ENCODE measurements around the gene DNER.

DNA sequence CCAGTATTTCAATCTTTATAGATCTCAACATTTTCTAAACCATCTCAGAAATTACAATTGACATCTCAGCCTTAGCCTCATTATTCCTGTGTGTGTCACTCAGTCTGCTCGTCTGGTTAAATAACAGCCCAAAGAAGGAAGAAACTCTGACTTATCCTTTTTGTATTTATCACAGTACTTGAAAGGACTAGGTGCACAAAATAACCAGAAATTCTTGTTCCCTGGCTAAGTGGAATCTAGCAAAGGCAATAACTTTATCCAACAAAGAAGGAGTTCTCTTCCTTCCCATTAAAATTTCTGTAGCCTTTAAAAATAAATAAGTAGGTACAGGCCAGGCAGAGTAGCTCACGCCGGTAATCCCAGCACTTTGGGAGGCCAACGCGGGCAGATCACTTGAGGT lies 303.4 kb downstream of the DNER start:
- TF ChIP-seq, protein P1, sequence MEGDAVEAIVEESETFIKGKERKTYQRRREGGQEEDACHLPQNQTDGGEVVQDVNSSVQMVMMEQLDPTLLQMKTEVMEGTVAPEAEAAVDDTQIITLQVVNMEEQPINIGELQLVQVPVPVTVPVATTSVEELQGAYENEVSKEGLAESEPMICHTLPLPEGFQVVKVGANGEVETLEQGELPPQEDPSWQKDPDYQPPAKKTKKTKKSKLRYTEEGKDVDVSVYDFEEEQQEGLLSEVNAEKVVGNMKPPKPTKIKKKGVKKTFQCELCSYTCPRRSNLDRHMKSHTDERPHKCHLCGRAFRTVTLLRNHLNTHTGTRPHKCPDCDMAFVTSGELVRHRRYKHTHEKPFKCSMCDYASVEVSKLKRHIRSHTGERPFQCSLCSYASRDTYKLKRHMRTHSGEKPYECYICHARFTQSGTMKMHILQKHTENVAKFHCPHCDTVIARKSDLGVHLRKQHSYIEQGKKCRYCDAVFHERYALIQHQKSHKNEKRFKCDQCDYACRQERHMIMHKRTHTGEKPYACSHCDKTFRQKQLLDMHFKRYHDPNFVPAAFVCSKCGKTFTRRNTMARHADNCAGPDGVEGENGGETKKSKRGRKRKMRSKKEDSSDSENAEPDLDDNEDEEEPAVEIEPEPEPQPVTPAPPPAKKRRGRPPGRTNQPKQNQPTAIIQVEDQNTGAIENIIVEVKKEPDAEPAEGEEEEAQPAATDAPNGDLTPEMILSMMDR (IDR thresholded peaks at IDR 0.05): no peak
- TF ChIP-seq POLR2A (IDR thresholded peaks at IDR 0.05) (no peak), EP300 (IDR thresholded peaks at IDR 0.05) (no peak)
